ENCODE results near the gene NPHP4.

NPHP4 gene

DNA sequence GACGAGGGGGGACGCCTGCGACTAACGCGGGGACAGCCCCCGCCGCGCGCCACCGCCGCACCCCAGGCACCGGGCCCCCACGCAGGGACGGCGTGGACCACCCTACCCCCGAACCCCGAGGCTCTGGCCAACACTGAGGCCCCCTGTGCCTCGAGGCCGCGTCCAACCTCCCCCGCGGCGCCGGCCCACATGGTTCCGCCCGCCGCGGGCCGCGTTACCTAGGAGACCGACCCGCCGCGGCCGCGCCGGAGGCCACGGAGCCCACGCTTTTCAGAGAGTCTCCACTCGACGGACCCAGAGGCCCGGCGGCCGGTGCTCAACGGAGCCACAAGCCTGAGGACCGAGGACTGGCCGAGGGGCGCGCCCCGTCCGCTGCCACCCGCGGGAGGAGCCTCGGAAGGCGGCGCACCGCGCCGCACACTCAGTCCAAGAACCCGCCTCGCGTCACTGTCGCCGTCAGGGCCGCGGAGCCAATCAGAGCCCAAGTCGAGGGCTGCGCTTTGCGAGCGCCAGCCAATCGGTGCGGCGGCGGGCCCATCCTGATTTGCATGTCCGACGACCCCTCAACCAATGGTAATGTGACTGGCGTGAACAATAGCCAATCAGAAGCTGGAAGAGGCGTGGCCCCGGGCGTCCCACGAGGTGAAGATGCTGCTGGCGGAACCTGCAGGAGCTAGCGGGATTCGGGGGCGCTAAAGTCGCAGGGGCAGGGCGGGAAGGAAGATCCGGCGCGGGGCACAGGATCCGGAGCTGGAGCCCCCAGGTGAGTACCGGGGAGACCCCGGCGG lies at the start of gene NPHP4:
TSS of gene NPHP4 (minus strand) at position 400 of the 788 bp plus-strand sequence. CDS start 6,136 bp downstream, outside the sequence.
- DNase-seq (ENCODE audit: low read depth): peak; percentile 100

DNA sequence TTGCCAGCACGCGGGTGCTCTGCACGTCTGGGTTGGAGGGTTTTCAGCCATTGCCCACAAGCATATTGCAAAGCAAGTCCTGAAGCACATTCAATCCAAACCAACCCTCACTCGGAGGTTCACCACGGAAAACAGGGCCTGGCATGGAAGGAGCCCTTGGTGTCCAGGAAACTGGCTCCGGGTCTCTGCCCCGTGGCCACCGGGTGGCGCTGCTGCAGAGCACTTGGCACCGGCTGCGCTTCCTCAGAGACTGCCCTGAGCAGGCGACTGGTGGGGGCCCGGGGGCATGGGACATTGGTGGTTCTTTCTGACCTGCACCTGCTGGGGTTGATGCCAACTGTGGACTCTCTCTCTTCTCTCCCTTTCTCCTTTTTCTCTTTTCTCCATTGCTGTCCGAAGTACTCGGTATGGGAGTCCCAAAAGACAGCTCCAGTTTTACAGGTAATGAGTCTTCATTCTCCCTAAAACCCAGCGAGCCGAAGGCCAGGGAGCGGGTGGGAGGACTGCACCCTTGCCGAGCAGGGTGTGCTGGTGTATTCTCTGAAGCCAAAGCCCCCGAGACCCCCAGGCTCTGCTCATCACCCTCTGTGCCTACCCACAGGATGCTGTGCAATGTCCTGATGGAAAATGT lies 49.3 kb upstream of the NPHP4 start:
- DNase-seq (ENCODE audit: low read depth): peak; percentile 22

DNA sequence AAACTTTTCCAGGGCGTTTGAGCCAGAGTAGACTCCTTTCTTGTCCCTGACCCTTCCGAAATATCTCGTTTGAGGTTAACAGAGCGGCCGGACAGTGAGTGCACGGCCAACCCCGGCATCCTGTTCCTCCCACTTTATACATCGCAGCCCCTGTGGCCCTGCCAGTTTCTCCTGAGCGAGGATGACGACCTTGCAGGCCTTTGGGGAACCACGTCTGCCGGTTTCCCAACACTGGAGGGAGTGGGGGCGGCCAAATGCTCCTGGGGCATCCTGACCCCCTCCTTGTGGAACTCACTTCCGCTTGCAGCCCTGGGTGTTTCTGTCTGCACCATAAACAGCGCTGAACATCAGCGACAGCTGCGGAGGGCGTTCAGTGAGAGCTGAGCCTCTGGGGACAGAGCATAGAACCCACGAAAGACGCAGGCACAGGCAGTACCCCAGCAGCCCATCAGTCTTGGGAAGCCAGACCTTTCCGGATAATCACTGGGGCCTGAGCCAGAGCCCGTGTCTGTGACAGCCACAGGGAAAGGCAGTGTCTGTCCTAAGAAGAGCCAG lies 48.7 kb upstream of the NPHP4 start:
- DNase-seq (ENCODE audit: low read depth): no peak

DNA sequence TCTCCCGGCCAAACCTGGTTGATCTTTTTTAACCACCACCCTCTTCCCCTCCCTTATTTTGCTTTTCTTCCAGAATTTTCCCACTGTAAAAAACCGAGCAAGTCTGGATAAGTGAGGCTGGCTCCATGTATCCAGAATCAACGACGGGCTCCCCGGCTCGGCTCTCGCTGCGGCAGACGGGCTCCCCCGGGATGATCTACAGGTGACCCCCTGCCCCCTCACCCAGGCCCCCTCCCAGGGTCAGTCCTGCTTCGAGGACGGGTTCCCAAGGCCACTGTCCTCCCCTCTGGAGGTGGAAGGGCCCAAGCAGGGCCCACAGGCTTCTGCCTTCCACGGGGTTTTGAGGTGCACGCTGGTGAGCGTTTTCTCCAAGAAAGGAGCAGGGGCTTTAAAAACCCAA lies 48.2 kb upstream of the NPHP4 start:
- no peak for DNase-seq (ENCODE audit: low read depth)

DNA sequence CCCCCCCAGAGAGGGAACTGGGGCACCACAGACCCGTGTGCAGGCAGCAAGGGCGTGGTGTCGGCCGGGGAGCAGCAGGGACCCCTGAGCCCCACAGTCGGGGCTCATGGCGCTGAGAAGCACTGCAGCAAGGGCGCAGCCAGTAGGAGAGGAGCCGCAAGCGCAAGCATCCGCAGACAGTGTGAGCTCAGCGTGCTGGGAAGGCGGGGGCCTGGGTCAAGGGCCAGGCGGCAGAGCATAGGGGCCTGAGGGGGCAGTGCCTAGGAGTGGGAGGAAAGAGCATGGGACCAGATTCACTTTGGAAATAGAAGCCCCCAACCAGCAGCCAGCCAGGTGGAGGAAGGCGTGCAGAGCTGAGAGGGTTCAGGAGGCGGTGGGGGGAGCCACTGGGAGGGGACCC lies 46.8 kb upstream of the NPHP4 start:
- DNase-seq (ENCODE audit: low read depth): no peak

DNA sequence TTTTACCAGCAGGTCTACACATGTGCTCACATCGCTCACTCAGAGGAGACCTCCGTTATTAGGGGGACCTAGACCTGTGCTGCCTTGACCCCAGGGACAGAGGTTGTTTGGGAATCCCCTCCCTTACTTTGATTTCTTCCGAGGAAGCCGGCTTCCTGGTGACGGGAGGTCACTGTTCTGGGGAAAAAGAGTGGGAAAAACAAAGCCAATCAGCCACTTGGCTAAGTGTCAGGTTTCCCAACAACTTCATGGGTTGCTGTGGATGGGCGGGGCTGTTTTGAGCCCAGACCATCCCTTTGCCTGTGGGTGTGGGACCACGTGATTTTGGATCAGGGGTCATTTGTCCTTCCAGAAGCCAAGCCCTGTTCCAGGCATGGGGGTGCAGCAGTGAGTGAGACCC lies 46.4 kb upstream of the NPHP4 start:
- no peak for DNase-seq (ENCODE audit: low read depth)

DNA sequence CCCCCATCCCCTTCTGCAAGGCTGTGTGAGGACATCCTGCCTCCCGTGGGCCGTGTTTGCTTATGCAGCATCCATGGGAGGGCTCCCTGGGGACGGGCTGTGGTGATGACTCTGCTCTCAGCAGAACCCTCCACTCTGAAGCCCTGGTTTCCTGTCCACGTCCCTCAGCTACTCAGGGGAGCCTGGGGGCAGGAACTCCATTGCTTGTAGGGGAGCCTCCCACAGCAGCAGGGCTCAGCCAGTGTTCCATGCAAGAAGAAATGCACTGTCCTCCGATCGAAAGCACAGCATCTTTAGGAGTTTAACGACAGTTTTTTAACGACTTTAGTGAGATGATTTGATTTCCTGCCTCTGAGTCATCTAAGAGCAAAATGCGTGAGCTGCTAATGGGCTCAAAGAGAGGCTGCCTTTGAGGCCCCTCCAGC lies 45.1 kb upstream of the NPHP4 start:
- peak; percentile 31 for DNase-seq (ENCODE audit: low read depth)

DNA sequence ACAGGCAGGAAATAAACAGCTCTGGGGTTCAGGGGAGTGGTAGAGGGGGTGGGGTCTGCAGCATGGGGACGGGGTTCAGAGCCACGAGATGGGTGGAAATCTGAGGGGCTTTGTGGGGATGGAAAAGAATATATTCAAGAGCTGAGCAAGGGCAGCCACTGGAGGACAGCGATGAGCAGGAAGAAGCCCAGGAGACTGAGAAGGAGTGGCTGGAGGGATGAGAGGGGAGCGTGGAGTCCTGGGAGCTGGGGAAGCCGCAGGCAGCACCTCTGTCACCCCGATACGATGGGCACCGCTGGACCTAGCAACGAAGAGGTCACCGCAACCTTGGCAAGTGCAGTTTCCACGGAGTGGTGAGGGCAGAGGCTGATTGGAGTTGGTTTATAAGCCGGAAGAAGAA lies 43.5 kb upstream of the NPHP4 start:
- DNase-seq (ENCODE audit: low read depth): no peak

DNA sequence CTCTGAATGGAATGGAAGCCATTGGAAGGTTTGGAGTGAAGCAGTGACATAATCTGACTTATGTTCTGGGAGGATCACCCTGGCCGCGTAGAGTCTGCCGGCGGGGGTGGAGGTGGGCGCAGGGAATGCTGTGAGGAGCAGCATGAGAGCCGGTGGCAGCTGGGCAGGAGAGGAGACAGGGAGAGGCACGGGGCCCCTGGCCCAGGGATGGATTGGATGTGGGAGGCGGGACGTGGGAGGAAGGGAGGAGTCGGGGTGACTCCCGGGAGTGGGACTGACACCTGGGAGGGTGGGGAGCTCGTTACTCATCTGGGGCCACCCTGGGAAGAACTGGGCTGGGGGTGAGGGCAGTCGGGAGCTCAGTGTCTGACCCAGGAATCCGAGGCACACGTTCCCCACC lies 43.1 kb upstream of the NPHP4 start:
- no peak for DNase-seq (ENCODE audit: low read depth)

DNA sequence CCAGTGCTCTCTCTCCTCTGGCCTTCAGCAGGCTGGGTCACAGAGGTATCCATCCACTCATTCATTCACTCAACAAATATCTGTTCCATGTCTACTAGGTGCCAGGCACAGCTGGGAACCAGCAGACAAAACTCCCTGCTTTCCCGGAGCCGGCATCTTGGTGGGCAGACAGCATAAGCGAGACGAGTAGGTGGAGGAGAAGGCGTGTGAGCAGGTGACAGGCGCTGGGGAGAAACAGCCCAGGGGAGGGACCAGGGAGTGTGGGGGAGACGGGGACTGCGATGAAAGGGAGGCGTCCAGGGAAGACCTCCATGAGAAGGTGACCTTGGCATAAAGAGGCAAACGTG lies 42.5 kb upstream of the NPHP4 start:
- no peak for DNase-seq (ENCODE audit: low read depth)

DNA sequence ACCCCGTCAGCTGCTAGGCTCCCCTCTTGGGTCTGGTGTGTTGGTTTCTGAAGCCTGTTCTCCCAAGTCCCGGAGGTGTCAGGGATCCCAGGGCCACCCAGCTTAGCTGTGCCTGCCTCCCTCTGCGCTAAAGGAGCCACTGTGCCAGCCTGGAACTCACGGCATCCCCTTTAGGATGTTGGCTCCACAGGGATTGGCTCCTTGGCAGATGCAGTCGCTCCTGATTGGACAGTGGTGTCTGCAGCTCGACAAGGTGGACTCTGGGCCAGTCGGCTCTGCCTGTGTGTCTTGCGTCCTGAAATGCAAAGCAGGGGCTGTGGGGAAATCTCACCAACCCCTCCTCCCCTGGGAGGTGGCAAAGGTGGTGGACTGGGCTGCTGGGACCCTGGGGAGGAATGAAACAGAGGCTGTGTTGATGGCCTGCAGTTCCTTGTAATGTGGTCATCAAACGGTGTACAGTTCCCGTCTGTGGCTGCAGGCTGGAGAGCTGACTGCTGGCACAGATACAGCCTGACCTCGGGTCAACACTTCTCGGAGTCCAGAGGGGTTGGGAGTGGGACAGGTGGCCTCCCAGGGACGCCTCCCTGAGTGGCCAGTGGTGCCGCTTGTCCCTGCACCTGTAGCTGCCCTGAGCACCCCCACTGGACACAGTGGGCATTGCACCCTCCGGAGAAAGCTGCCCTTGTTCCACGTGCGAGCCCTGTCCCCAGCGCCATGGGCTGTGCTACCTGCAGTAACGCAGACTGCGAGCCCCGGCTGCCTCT lies 41.9 kb upstream of the NPHP4 start:
- peak; percentile 36 for DNase-seq (ENCODE audit: low read depth)

DNA sequence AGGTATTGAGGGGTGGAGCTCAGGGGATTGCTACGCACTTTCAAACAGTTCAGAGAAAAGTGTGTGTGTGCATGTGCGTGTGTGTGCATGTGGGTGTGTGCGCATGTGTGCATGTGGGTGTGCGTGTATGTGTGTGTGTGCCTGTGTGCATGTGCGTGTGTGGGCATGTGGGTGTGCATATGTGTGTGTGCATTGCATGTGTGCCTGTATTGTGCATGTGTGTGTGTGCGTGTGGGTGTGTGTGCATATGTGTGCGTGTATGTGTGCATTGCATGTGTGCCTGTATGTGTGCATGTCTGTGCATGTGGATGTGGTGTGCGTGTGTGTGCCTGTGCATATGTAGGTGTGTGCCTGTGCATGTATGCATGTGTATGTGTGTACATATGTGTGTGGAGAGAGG lies 40.9 kb upstream of the NPHP4 start:
- DNase-seq (ENCODE audit: low read depth): no peak

DNA sequence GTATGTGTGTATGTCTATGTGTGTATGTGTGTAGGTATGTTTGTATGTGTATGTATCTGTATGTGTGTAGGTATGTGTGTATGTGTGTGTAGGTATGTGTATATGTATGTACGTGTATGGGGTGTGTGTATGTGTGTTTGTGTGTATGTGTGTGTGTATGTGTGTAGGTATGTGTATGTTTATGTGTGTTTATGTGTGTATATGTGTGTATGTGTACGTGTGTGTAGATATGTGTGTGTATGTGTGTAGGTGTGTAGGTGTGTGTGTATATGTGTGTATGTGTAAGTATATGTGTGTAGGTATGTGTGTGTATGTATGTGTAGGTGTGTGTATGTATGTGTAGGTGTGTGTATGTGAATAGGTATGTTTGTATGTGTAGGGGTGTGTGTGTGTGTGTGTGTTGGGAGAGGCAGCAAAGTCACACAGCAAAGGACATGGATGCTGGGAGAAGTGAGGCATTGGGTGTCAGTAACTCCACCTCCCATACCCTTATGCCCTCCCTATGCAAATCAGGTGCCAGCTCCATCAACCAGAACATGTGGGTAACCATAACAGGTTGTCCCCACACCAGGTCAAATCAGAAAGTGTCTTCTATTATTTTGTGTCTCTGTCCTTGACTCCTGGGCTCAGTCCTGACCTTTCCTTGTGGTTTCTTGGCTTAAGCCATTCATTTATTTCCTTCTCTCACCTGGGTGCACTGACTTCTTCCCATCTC lies 38.5 kb upstream of the NPHP4 start:
- DNase-seq (ENCODE audit: low read depth): no peak

DNA sequence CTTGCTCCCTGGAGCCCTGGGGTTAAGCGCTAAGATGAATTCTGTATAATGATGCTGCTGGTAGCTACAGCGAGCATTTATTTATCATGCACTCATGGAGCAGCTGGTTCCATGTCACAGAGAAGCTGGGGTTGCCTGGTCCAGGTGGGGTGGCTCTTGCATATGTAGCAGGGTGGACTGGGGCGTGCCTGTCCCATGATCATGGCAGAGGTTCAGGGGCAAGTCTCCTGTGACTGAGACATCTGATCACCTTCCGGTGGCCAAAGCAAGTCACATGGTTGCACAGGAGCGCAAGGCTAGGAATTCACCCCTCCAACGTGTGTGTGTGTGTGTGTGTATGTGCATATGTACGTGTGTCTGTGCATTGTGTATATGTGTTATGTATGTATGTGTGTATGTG lies 37.9 kb upstream of the NPHP4 start:
- DNase-seq (ENCODE audit: low read depth): no peak

DNA sequence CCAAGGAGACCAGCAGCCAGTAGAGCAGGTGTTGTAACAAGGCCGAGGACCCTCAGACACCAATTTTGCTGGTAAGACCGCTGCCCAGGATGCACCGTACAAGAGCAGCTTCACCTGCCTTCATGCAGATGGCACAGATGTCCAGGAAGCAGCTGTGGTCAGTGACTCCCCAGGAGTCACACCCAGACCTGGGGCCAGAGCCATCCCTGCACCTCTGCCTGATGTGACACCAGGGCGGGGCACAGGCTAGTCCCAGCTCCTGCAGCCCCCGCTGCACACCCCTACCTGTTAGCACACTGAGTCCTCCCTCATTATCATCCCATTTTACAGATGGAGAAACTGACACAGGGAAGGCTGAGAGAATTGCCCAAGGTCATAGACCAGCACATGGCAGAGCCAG lies 37.1 kb upstream of the NPHP4 start:
- no peak for DNase-seq (ENCODE audit: low read depth)

DNA sequence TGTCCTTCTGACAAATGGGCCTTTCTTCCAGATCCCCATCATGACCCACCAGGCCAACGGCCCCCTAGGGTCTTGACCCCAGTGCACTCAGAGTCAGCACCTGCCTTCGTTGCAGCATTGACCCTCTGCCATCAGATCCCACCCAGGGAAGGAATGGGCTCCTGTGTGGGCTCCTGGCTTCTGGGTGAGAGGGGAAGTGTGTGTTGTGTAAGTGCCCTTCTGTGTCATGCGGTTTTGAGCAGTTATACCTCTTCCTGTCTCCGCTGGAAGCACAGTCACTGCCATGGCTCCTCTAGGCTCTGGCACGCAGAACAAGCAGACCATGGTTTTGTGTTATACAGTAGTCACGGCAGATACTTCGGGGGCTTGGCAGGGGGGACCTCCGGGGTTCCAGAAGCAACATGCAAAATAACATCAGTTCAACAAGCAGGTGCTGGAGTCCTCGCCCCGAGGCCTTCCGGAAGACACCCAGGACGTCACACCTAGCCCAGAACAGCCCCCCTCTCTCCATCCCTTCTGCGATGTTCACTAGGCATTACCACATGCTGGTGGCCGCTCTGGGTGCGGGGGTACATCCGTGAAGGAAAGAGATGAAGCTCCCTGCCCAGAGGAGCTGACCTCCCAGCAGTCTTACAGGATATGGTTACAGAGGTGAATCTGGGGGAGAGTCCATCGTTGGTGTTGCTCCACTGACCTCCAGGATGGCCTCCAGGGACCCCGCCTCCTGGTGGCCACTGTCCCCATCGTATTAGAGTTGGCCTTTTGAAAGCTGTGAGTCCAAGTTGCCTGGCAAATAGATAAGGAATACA lies 36.0 kb upstream of the NPHP4 start:
- no peak for DNase-seq (ENCODE audit: low read depth)

DNA sequence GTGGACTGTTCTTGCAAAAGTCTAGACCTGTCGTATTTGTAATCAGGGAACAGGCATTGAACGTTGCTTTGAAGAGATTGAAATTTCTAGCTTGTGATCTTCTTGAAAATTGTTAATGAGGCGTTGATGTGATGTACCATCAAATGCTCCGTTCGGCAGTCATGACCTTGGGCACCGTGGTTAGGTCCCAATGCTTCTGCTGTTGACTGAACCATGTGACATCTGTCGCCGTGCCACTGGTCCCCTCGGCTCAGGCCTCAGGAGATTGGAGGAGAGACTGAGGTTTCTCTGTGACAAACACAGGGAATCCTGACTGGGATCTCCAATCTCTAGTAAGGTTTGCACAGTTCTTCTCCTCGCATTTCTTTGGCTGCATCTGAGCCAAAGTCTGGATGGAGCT lies 35.4 kb upstream of the NPHP4 start:
- DNase-seq (ENCODE audit: low read depth): no peak

DNA sequence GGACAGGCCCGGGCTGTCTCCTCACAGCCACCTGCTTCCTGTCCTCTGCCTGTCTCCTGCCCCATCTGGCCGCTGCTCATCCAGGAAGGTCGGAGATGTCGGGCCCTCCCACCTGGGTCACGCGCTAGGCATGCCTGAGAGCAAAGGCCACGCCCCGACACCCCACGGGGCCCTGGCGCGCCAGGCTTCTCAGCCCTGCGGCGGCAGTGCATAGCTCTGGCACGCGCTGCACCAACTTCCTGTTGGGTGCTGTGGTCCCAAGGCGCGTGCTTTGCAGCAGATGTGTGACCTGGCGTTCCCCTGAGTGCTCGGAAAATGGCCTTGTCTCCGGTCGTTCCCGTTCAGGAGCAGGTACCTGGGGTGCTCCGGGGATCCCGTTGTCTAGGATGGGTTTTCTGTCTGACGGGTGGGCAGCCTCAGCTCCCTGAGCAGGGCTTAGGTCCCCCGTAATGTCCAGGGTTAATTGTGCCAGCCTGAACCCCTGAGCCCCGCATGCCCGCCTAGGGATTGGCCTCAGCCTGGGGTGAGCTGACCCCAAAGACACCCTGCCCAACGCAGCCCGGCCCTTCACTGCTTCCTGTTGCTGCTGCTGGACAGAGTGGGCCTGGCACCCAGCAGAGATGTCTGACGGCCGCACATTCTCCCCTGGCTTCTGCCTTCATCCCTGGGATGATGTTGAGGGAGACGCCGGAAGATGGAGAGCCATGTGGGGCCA lies 34.0 kb upstream of the NPHP4 start:
- peak; percentile 45 for DNase-seq (ENCODE audit: low read depth)

DNA sequence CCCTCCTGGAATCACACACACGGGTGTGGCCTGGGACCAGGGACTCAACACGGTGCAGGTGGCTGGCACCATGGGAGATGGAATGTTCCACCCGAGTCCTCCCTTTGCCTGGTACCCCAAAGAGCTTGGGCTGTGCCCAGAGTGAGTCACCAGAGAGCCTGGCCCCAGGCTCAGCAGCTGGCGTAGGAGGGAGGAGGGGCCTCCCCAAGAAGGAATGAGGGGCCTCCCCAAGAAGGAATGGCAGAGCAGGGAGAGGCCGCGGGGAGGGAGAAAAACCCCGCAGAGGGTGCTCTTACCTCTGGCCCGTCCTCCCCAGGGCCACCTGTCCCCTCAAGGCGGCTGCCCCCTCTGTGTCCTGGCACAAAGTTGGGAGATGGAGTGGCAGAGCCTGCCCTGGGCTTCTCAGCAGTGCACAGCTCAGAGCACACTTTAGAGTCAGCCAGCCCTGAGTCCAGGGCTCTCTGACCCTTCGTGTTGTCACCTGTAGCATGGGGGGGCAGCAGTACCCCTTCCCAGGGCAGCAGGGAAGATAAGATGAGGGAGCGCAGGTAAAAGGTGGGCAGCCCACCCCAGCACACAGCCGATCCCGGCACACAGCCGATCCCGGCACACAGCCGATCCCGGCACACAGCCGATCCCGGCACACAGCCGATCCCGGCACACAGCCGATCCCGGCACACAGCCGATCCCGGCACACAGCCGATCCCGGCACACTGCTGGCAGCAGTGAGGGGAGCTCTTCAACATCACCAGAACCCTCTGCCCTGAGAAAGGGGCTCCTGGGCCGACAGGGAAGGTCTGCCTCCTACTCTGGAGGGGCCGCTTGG lies 33.3 kb upstream of the NPHP4 start:
- peak; percentile 29 for DNase-seq (ENCODE audit: low read depth)

DNA sequence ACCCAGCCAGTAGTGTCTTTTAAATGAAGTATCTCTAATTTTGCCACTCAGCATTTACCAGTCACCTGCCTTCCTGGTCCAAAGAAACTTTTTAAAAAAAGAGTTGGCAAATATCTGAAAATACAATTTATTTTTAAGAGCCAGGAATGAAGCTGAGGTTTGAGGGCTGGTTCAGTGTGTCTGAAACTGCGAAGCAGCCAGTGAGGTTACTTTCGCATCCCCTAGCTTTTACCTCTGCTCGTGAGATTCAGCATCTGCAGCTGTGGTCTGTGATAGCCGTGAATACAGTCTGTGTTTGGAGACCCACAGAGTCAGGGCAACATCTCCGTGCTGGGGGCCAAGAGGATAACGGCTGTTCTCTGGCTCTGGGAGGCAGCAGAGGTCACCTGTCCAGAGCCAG lies 32.2 kb upstream of the NPHP4 start:
- no peak for DNase-seq (ENCODE audit: low read depth)
